Tibial nerve (tissue), 4 donors: ENCODE measurements around the gene SMARCD2.

ENCODE experiments used
- EP300 ChIP-seq, 2 donors: sonication (generic); formaldehyde crosslinking; IDR thresholded peaks; one replicate each; pipeline ENCODE4 v1.6.1; 2017; ENCODE audit warnings: antibody characterized with exemption in 2 of 2, mild to moderate bottlenecking in 1 of 2
- POLR2A ChIP-seq, 2 donors: fragments of 450-650 bp; IDR thresholded peaks; one replicate each; pipeline ENCODE4 v1.6.1; 2017; ENCODE audit warnings: antibody characterized with exemption in 2 of 2, mild to moderate bottlenecking in 2 of 2, moderate library complexity in 2 of 2
- TF ChIP-seq, protein P1 (sequence below), 5 experiments: fragments of 200-600 bp in 3 of 5; fragments of 450-650 bp in 2 of 5; sonication (generic) in 3 of 5; IDR thresholded peaks; one replicate each; pipeline ENCODE4 v1.5.1; 2016 to 2019; ENCODE audit warnings: antibody characterized with exemption in 5 of 5, mild to moderate bottlenecking in 3 of 5, moderate library complexity in 2 of 5

DNA sequence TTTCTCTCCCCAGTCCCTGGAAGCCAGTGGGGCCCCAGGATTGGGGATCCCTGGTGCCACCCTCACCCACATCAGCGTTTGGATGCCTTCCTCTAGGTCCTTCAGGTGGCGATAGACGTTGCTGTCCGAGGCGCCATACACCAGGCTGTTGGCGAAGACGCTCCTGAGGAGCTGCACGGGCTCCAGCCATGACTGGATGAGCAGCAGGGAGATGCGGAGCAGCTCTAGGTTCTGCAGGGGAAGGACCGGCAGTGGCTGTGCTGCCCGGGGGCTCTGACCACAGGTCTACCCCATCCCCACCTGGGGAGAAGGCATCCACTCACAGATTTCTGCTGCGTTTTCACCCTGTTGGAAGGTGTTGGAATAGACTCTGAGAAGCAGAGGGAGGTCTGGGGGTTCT lies 38.2 kb upstream of the SMARCD2 start:
- TF ChIP-seq, protein P1, sequence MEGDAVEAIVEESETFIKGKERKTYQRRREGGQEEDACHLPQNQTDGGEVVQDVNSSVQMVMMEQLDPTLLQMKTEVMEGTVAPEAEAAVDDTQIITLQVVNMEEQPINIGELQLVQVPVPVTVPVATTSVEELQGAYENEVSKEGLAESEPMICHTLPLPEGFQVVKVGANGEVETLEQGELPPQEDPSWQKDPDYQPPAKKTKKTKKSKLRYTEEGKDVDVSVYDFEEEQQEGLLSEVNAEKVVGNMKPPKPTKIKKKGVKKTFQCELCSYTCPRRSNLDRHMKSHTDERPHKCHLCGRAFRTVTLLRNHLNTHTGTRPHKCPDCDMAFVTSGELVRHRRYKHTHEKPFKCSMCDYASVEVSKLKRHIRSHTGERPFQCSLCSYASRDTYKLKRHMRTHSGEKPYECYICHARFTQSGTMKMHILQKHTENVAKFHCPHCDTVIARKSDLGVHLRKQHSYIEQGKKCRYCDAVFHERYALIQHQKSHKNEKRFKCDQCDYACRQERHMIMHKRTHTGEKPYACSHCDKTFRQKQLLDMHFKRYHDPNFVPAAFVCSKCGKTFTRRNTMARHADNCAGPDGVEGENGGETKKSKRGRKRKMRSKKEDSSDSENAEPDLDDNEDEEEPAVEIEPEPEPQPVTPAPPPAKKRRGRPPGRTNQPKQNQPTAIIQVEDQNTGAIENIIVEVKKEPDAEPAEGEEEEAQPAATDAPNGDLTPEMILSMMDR (IDR thresholded peaks at IDR 0.05) = no peak
- no peak for TF ChIP-seq EP300 (IDR thresholded peaks at IDR 0.05)
- no peak for TF ChIP-seq POLR2A (IDR thresholded peaks at IDR 0.05)
